Transverse colon (tissue), 4 donors: ENCODE results near the gene CES5A. TPM values are rescaled to one million over a fixed set of nuclear protein-coding genes. Genes with fewer than 3 reads are reported as not detected.
"Not testable (repeated sequence)": the region's sequence is repeated elsewhere in the genome, so short reads cannot be mapped to it uniquely, and the experiment has no call there.

ENCODE experiments used
- DNase-seq: peaks from one replicate; pipeline ENCODE4 v3.0.0-alpha.2; 2019
- H3K27ac ChIP-seq, 4 donors: fragments of 200-600 bp; sonication (generic); 2 replicates each; pipeline ENCODE4 v1.5.1; 2016 to 2018; ENCODE audit warnings: inconsistent platforms in 4 of 4
- H3K27me3 ChIP-seq: fragments of 200-600 bp; sonication (generic); 2 replicates; pipeline ENCODE4 v1.5.1; 2017; ENCODE audit warnings: inconsistent platforms
- H3K36me3 ChIP-seq, 4 donors: fragments of 200-600 bp; sonication (generic); 2 replicates each; pipeline ENCODE4 v1.5.1; 2017 to 2019; ENCODE audit warnings: inconsistent platforms in 4 of 4
- H3K4me1 ChIP-seq, 4 donors: fragments of 200-600 bp; sonication (generic); 2 replicates each; pipeline ENCODE4 v1.5.1; 2017 to 2020; ENCODE audit warnings: inconsistent platforms in 4 of 4
- H3K4me3 ChIP-seq, 4 donors: fragments of 200-600 bp; sonication (generic); 1 replicate in 1 of 4; 2 replicates in 3 of 4; pipeline versions ENCODE4 v1.5.1 to v1.6.1; 2017 to 2019; ENCODE audit warnings: inconsistent platforms in 4 of 4
- H3K9me3 ChIP-seq, 2 donors: fragments of 200-600 bp; sonication (generic); 2 replicates each; pipeline ENCODE4 v1.5.1; 2017 to 2019; ENCODE audit warnings: inconsistent platforms in 2 of 2
- CTCF ChIP-seq, 5 experiments: fragments of 200-600 bp in 3 of 5; fragments of 450-650 bp in 2 of 5; sonication (generic) in 3 of 5; IDR thresholded peaks; 1 replicate in 2 of 5; 2 replicates in 3 of 5; pipeline ENCODE4 v1.5.1; 2016 to 2017; ENCODE audit warnings: antibody characterized with exemption in 5 of 5, inconsistent platforms in 3 of 5, mild to moderate bottlenecking in 2 of 5, moderate library complexity in 1 of 5
- EP300 ChIP-seq: sonication (generic); formaldehyde crosslinking; IDR thresholded peaks from one replicate; pipeline ENCODE4 v1.6.1; 2017; ENCODE audit warnings: antibody characterized with exemption, low read depth
- POLR2A ChIP-seq: fragments of 450-650 bp; IDR thresholded peaks from one replicate; pipeline ENCODE4 v1.6.1; 2016; ENCODE audit warnings: antibody characterized with exemption, mild to moderate bottlenecking, moderate library complexity
- POLR2AphosphoS5 ChIP-seq, 3 donors: sonication (generic); formaldehyde crosslinking; IDR thresholded peaks; one replicate each; pipeline ENCODE4 v1.6.1; 2016; ENCODE audit warnings: antibody characterized with exemption in 3 of 3
- WGBS, 2 donors: methylation state at CpG; one replicate each; pipeline ENCODE4 v1.1.5; 2018; ENCODE audit warnings: low coverage in 1 of 2; 5-methylcytosine and 5-hydroxymethylcytosine counted together
- in situ Hi-C, 4 donors: fragments of 200-750 bp; cut with MboI; loops; one replicate each; pipeline versions ENCODE4 v1.15.0 to v1.15.1; 2017; ENCODE audit warnings: low sequenced_read_pairs in 3 of 4, low pct_ligation_motif_present in 1 of 4, low pct_unique_long_range_greater_than_20kb in 1 of 4
- intact Hi-C: fragments of 100-400 bp; cut with DNase I; formaldehyde crosslinking; loops from one replicate; pipeline ENCODE4 v1.15.1; 2023; ENCODE audit warnings: low total_unique reads
- total RNA-seq, 4 donors: library from RNA; depleted of rRNA; stranded (reverse); fragments of >200 nt; gene quantifications; one replicate each; pipeline ENCODE4 v1.1.0, GENCODE V29; 2016

CES5A gene
- total RNA-seq, 4 donors from 2014 or later, result not detected

- in situ Hi-C loops (loop anchor here in 3 of 4 donors (10.0 to 25.0 kb wide), 3 partner anchors 104 to 371 kb away; no protein-coding TSS in a partner anchor), intact Hi-C loops (no loop called here)
- peak within 1 kb of the TSS in 2 of 4 donors; percentile 6 to 18 for H3K4me3 ChIP-seq
- no peak for TF ChIP-seq POLR2AphosphoS5 (IDR thresholded peaks at IDR 0.05)
- TF ChIP-seq POLR2A, result no peak
- no peak for TF ChIP-seq CTCF (IDR thresholded peaks at IDR 0.05)
- TF ChIP-seq EP300, result no peak
- H3K27me3 ChIP-seq, result no peaks in the 10 kb centered on the region
- no peaks in the 10 kb centered on the region for H3K9me3 ChIP-seq
- peak within 1 kb of the TSS in 3 of 4 donors; percentile 33 to 55 (median 52) for H3K27ac ChIP-seq
- H3K4me1 ChIP-seq, result no peaks in the 10 kb centered on the region
- DNase-seq, result peak; percentile 17
- 66% methylated on average over 30 of the region's 30 CpGs; no CpG with 5 or more reads in 1 of the 2 donors for WGBS, 2 donors
- no peaks in the 10 kb centered on the region for H3K36me3 ChIP-seq
These were observed 42.1 kb downstream of the CES5A start, which contains the start of gene CES1 for GRCh38 chr16:55832773-55833691. TSS of gene CES1 (minus strand) at chr16:55833096. CDS start at chr16:55833055, 41 bp downstream.

- intact Hi-C loops, result no loop called here
- in situ Hi-C loops, result loop anchor here in 3 of 4 donors (10.0 to 25.0 kb wide), 3 partner anchors 105 to 370 kb away; no protein-coding TSS in a partner anchor
- WGBS, 2 donors, result 89 to 95% methylated on average over 4 to 17 of the region's 17 CpGs
- TF ChIP-seq POLR2AphosphoS5 (IDR thresholded peaks at IDR 0.05) (no peak), EP300 (no peak), POLR2A (no peak), CTCF (IDR thresholded peaks at IDR 0.05) (no peak)
- no peak for DNase-seq
- Histone ChIP-seq H3K4me3 (peak overlapping the region in 2 of 4 donors; percentile 6 to 18), H3K27ac (peak overlapping the region in 3 of 4 donors; percentile 33 to 55 (median 52)), H3K9me3 (no peaks in the 10 kb centered on the region), H3K4me1 (no peaks in the 10 kb centered on the region), H3K36me3 (no peaks in the 10 kb centered on the region), H3K27me3 (no peaks in the 10 kb centered on the region)
These were observed 42.8 kb downstream of the CES5A start for GRCh38 chr16:55832425-55832772.

GRCh38 chr16:55830658-55831294, 44.4 kb downstream of the CES5A start:
- H3K27ac ChIP-seq, result no peak overlapping the region
- no peak overlapping the region for H3K4me3 ChIP-seq
- in situ Hi-C loops (loop anchor here in 3 of 4 donors (10.0 to 25.0 kb wide), 3 partner anchors 107 to 368 kb away; no protein-coding TSS in a partner anchor), intact Hi-C loops (no loop called here)
- no peaks in the 10 kb centered on the region for H3K4me1 ChIP-seq
- no peak for TF ChIP-seq CTCF (IDR thresholded peaks at IDR 0.05)
- no peak for TF ChIP-seq POLR2A
- WGBS, 2 donors, result 30 to 76% methylated on average over 2 to 6 of the region's 6 CpGs
- H3K9me3 ChIP-seq, result no peaks in the 10 kb centered on the region
- DNase-seq, result no peak
- no peaks in the 10 kb centered on the region for H3K36me3 ChIP-seq
- no peaks in the 10 kb centered on the region for H3K27me3 ChIP-seq

GRCh38 chr16:55829232-55829631, 45.9 kb downstream of the CES5A start:
- H3K27me3 ChIP-seq, H3K36me3 ChIP-seq, DNase-seq, H3K4me3 ChIP-seq, H3K27ac ChIP-seq, intact Hi-C loops, H3K9me3 ChIP-seq, H3K4me1 ChIP-seq: not testable (repeated sequence)
- WGBS, 2 donors, result 86 to 90% methylated on average over 3 of the region's 3 CpGs
- in situ Hi-C loops, result loop anchor here in 2 of 4 donors (25.0 kb wide), 2 partner anchors 108 to 367 kb away; no protein-coding TSS in a partner anchor
